HG03378 (cell line): Measurements from ENCODE around the gene DHODH.
"Not testable (repeated sequence)": the region's sequence is repeated elsewhere in the genome, so short reads cannot be mapped to it uniquely, and the experiment has no call there.

ENCODE experiments used
- ATAC-seq: cut with Tn5 transposase; IDR thresholded peaks from one replicate; pipeline ENCODE4 v1.9.1; 2021; ENCODE audit warnings: mild to moderate bottlenecking, moderate library complexity; ENCODE audit not compliant: unreplicated experiment

DHODH gene

DNA sequence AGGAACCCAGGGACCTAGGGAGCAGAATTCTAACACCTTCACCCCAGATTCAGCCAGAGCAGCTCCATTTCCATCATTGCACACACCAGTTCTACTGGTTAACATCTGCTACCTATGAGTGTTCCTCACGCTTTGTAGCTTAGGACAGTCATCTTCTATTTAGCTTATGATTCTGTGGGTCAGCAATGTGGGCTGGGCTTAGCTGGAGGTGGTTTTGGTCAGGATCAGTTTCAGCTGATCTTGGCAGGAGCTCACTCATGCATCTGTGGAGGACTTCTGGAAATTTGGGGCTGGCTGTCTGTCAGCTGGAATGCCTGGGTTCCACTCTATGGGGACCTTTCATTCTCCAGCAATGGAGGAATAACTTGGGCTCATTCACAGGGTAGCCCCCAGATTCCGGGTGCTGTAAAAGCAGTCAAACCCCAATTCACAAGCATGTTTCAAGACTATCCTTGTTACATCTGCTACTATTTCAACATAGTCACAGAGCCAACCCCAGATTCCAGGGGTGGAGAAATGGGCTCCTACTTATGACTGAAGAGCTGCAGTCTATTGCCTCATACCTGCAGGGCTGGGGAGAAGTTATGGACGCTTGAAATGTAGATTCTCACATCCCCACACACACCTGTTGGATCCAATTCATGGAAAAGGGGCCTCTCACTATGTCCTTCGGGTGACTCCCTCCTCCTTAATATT, 42.4 kb downstream of the DHODH start:
- no peak for ATAC-seq

DNA sequence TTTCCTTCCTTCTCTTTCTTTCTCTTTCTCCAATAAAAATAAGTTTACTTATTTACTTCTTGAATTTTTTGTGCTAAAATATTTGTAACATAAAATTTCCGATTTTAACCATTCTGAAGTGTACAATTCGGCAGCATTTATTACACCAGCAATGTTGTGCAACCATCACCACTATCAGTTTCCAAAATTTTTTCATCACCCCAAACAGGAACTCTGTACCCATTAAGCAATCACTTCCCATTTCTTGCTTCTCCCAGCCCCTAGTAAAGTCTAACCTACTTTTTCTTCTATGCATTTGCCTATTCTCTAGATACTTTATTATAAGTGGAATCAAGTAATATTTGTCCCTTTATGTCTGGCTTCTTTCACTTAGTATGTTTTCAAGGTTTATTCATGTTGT, 43.3 kb downstream of the DHODH start:
- no peak for ATAC-seq

- not testable (repeated sequence) for ATAC-seq
Observed at GRCh38 chr16:72054254-72054847, 45.8 kb downstream of the DHODH start, which contains the start of gene HP. Gene HP, plus strand, starts transcription at chr16:72054505. Its CDS starts 148 bp downstream, at chr16:72054653.

GRCh38 chr16:72055911-72056310, 47.4 kb downstream of the DHODH start:
- ATAC-seq, result no peak

GRCh38 chr16:72057313-72057712, 48.8 kb downstream of the DHODH start:
- not testable (repeated sequence) for ATAC-seq

DNA sequence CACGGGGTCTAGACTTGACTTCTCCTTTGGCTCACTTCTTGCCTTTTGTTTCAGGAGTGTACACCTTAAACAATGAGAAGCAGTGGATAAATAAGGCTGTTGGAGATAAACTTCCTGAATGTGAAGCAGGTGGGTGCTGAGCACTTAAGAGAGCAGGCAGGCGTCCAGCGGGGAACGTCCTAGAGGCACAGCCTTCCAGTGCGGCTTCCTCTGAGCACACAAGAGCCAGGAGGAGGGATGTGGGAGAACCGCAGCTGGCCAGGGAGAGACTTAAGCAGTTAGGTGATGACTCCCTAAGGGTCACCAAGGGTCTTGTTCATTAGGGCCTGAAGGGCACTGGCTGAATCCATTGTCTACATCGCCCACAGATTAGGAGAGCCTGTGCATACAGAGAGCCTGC, 50.5 kb downstream of the DHODH start:
- ATAC-seq, result not testable (repeated sequence)

- no peak for ATAC-seq
Observed at GRCh38 chr16:72060405-72060804, 51.9 kb downstream of the DHODH start.

DNA sequence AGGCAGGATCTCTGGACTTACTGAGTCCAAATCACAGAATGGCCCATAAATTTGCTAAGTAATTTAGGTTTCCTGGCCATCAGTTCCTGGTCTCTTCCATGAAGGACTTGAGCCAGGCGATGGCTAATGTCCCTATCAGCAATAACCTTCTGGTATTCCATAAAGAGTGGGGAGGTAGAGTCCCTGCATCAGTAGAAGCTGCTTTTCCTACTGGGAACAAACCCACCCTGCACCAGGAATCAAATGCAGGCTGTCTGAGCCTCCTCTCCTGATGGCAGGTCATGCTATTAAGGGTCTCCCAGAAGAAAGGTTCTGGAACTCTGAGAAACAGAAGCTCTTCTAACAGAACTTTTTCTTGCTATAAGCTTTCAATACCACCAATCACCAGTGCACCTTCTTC, 53.0 kb downstream of the DHODH start:
- ATAC-seq, result no peak

DNA sequence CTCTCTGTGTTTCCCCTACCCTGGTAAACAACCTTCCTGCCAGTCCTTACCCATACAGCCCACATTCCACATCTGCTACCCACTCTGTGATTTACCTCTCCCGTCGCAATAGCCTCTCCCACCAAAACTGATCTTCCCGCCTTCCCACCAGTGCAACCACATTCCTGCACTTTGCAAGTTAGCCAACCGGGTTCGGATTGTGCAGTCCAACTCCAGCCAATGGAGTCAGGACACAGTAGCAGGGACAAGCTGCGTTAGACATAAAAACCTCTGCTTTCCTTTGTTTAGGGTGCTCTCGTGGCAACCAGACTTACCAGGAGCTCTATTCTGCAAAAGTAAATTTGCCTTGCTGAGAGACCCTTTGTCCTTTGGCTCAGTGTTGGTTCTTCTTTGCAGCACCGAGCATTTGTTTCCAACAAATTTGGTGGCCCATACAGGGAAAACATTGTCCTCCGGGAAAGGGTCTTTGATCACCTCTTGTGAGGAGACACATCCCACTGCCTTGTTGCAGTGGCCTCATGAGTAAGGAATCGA, 55.9 kb downstream of the DHODH start:
- ATAC-seq, result no peak

GRCh38 chr16:72066747-72067146, 58.2 kb downstream of the DHODH start:
- no peak for ATAC-seq

DNA sequence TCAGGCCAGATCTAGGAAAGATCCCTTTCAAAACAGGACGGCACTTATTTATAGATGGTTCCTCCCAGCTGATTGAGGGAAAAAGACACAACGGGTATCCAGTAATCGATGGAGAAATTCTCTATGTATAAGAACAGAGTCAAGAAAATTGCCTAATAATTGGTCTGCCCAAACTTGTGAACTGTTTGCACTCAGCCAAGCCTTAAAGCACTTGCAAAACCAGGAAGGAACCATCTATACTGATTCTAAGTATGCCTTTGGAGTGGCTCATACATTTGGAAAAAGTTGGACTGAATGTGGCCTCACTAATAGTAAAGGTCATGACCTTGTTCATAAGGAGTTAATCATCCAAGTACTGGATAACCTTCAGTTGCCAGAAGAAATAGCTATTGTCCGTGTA, 60.4 kb downstream of the DHODH start:
- no peak for ATAC-seq

GRCh38 chr16:72072514-72073342, 64.2 kb downstream of the DHODH start:
- ATAC-seq, result no peak

GRCh38 chr16:72073560-72074230, 65.2 kb downstream of the DHODH start:
- ATAC-seq, result no peak

DNA sequence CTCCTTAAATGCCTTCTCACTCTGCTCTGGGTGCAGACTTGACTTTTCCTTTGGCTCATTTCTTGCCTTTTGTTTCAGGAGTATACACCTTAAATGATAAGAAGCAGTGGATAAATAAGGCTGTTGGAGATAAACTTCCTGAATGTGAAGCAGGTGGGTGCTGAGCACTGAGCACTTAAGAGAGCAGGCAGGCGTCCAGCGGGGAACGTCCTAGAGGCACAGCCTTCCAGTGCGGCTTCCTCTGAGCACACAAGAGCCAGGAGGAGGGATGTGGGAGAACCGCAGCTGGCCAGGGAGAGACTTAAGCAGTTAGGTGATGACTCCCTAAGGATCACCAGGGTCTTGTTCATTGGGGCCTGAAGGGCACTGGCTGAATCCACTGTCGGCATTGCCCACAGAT, 66.5 kb downstream of the DHODH start:
- ATAC-seq, result not testable (repeated sequence)
